Prostate gland (tissue), 2 donors: Measurements from ENCODE around the gene INPP4B. TPM values are rescaled to one million over a fixed set of nuclear protein-coding genes. Genes with fewer than 3 reads are reported as not detected.

Experiments
- DNase-seq: peaks from one replicate; pipeline ENCODE4 v3.0.0-alpha.2; 2019; ENCODE audit warnings: low spot score
- H3K27ac ChIP-seq, 2 donors: fragments of 200-600 bp; sonication (generic); 2 replicates each; pipeline ENCODE4 v1.5.1; 2017 to 2019
- H3K27me3 ChIP-seq: fragments of 200-600 bp; sonication (generic); replicated peaks from 2 replicates; pipeline ENCODE4 v1.5.1; 2019; ENCODE audit not compliant: insufficient read depth
- H3K36me3 ChIP-seq, 2 donors: fragments of 200-600 bp; sonication (generic); 1 replicate in 1 of 2; 2 replicates in 1 of 2; pipeline versions ENCODE4 v1.5.1 to v1.8.1; 2017 to 2019
- H3K4me1 ChIP-seq: fragments of 200-600 bp; sonication (generic); replicated peaks from 2 replicates; pipeline ENCODE4 v1.5.1; 2019
- H3K4me3 ChIP-seq, 2 donors: fragments of 200-600 bp; sonication (generic); 2 replicates each; pipeline ENCODE4 v1.5.1; 2017 to 2019
- H3K9me3 ChIP-seq: fragments of 200-600 bp; sonication (generic); 2 replicates; pipeline ENCODE4 v1.5.1; 2017
- CTCF ChIP-seq, 4 experiments: fragments of 200-600 bp in 2 of 4; fragments of 450-650 bp in 2 of 4; sonication (generic) in 2 of 4; IDR thresholded peaks; 1 replicate in 3 of 4; 2 replicates in 1 of 4; pipeline ENCODE4 v1.5.1; 2016 to 2019; ENCODE audit warnings: antibody characterized with exemption in 4 of 4, mild to moderate bottlenecking in 2 of 4, moderate library complexity in 2 of 4
- POLR2A ChIP-seq: fragments of 450-650 bp; IDR thresholded peaks from one replicate; pipeline ENCODE4 v1.6.1; 2016; ENCODE audit warnings: antibody characterized with exemption, mild to moderate bottlenecking
- POLR2AphosphoS5 ChIP-seq: sonication (generic); formaldehyde crosslinking; IDR thresholded peaks from one replicate; pipeline ENCODE4 v1.6.1; 2017; ENCODE audit warnings: antibody characterized with exemption
- WGBS: methylation state at CpG from one replicate; pipeline ENCODE4 v1.1.5; 2018; 5-methylcytosine and 5-hydroxymethylcytosine counted together
- intact Hi-C: fragments of 100-400 bp; cut with DNase I; formaldehyde crosslinking; loops from one replicate; pipeline ENCODE4 v1.14.2; 2022
- total RNA-seq, 2 donors: library from RNA; depleted of rRNA; stranded (reverse); fragments of >200 nt; gene quantifications; one replicate each; pipeline ENCODE4 v1.1.0, GENCODE V29; 2016

The INPP4B gene
- total RNA-seq, 2 donors from 2014 or later = 22.3 to 49.7 TPM

GRCh38 chr4:142449771-142450373 is 396.2 kb downstream of the INPP4B start:
- WGBS = 34% methylated on average over 2 of the region's 2 CpGs
- Histone ChIP-seq H3K9me3 (no peaks in the 10 kb centered on the region), H3K27ac (no peak overlapping the region), H3K36me3 (no peaks in the 10 kb centered on the region), H3K27me3 (no peaks in the 10 kb centered on the region), H3K4me3 (no peak overlapping the region), H3K4me1 (no peaks in the 10 kb centered on the region)
- DNase-seq = no peak
- intact Hi-C loops = no loop called here
- TF ChIP-seq POLR2A = no peak
- TF ChIP-seq CTCF (IDR thresholded peaks at IDR 0.05) = no peak
- TF ChIP-seq POLR2AphosphoS5 = no peak

- no peak for TF ChIP-seq POLR2AphosphoS5
- no peak for TF ChIP-seq POLR2A
- TF ChIP-seq CTCF (IDR thresholded peaks at IDR 0.05) = no peak
- WGBS = 71% methylated on average over 3 of the region's 3 CpGs
- intact Hi-C loops = no loop called here
- H3K4me3 ChIP-seq = no peak overlapping the region
- no peak overlapping the region for H3K27ac ChIP-seq
- H3K27me3 ChIP-seq = no peaks in the 10 kb centered on the region
- no peak for DNase-seq
- H3K4me1 ChIP-seq = no peaks in the 10 kb centered on the region
- H3K36me3 ChIP-seq = no peaks in the 10 kb centered on the region
- no peaks in the 10 kb centered on the region for H3K9me3 ChIP-seq
Measured at GRCh38 chr4:142447009-142447408, 399.1 kb downstream of the INPP4B start.

- 95% methylated on average over 5 of the region's 5 CpGs for WGBS
- TF ChIP-seq POLR2A = no peak
- TF ChIP-seq POLR2AphosphoS5 = no peak
- no peak for TF ChIP-seq CTCF (IDR thresholded peaks at IDR 0.05)
- Histone ChIP-seq H3K27me3 (no peaks in the 10 kb centered on the region), H3K4me3 (no peak overlapping the region), H3K4me1 (no peaks in the 10 kb centered on the region), H3K36me3 (no peaks in the 10 kb centered on the region), H3K9me3 (no peaks in the 10 kb centered on the region), H3K27ac (no peak overlapping the region)
- intact Hi-C loops = no loop called here
- DNase-seq = no peak
Measured at GRCh38 chr4:142443469-142443868, 402.6 kb downstream of the INPP4B start.

GRCh38 chr4:142440093-142440492 is 406.0 kb downstream of the INPP4B start:
- Histone ChIP-seq H3K27ac (no peak overlapping the region), H3K4me3 (no peak overlapping the region), H3K27me3 (no peaks in the 10 kb centered on the region), H3K36me3 (no peaks in the 10 kb centered on the region), H3K4me1 (no peaks in the 10 kb centered on the region), H3K9me3 (no peaks in the 10 kb centered on the region)
- DNase-seq = no peak
- intact Hi-C loops = no loop called here
- WGBS = 93% methylated on average over 2 of the region's 2 CpGs
- no peak for TF ChIP-seq CTCF (IDR thresholded peaks at IDR 0.05)
- no peak for TF ChIP-seq POLR2AphosphoS5
- TF ChIP-seq POLR2A = no peak

GRCh38 chr4:142435599-142436235 is 410.4 kb downstream of the INPP4B start:
- no peaks in the 10 kb centered on the region for H3K27me3 ChIP-seq
- 76% methylated on average over 8 of the region's 8 CpGs for WGBS
- H3K36me3 ChIP-seq = no peaks in the 10 kb centered on the region
- no peaks in the 10 kb centered on the region for H3K4me1 ChIP-seq
- intact Hi-C loops = no loop called here
- H3K9me3 ChIP-seq = no peaks in the 10 kb centered on the region
- no peak for DNase-seq
- H3K4me3 ChIP-seq = no peak overlapping the region
- no peak overlapping the region for H3K27ac ChIP-seq
- TF ChIP-seq POLR2A (no peak), POLR2AphosphoS5 (no peak), CTCF (IDR thresholded peaks at IDR 0.05) (no peak)
